ENCODE measurements around the gene SLC52A3. TPM values are rescaled to one million over a fixed set of nuclear protein-coding genes. Genes with fewer than 3 reads are reported as not detected.

Gene SLC52A3
- total RNA-seq, 1 donor from 2014 or later, result 2.3 TPM

DNA sequence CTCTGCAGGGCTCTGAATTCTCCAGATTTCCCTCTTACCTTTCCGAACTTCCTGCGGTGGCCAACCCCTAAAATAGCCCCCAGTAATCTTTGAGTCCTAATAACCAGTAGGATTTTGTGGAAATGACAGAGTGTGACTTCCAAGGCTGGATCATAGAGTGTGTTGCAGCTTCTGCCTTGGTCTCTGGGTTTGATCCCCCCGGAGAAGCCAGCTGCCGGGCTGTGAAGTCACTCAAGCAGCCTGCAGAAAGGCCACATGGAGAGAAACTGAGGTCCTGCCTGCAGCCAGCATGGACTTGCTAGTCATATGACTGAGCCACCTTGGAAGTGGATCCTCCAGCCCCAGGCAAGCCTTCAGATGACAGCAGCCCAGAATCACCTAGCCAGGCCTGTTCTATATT, 46.4 kb downstream of the SLC52A3 start:
- intact Hi-C loops (cut with micrococcal nuclease), result no loop called here
- peaks cover 78% of the 10 kb centered on the region for H3K27me3 ChIP-seq (ENCODE audit: low read depth)
- no peaks in the 10 kb centered on the region for H3K9me3 ChIP-seq (replicated peaks)
- TF ChIP-seq, protein P1, sequence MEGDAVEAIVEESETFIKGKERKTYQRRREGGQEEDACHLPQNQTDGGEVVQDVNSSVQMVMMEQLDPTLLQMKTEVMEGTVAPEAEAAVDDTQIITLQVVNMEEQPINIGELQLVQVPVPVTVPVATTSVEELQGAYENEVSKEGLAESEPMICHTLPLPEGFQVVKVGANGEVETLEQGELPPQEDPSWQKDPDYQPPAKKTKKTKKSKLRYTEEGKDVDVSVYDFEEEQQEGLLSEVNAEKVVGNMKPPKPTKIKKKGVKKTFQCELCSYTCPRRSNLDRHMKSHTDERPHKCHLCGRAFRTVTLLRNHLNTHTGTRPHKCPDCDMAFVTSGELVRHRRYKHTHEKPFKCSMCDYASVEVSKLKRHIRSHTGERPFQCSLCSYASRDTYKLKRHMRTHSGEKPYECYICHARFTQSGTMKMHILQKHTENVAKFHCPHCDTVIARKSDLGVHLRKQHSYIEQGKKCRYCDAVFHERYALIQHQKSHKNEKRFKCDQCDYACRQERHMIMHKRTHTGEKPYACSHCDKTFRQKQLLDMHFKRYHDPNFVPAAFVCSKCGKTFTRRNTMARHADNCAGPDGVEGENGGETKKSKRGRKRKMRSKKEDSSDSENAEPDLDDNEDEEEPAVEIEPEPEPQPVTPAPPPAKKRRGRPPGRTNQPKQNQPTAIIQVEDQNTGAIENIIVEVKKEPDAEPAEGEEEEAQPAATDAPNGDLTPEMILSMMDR (IDR thresholded peaks at IDR 0.05; ENCODE audit: borderline replicate concordance), result no peak
- no peak overlapping the region for H3K4me3 ChIP-seq
- H3K36me3 ChIP-seq, result no peaks in the 10 kb centered on the region
- H3K27ac ChIP-seq (replicated peaks), result no peak overlapping the region
- DNase-seq, result no peak
- no peaks in the 10 kb centered on the region for H3K4me1 ChIP-seq

DNA sequence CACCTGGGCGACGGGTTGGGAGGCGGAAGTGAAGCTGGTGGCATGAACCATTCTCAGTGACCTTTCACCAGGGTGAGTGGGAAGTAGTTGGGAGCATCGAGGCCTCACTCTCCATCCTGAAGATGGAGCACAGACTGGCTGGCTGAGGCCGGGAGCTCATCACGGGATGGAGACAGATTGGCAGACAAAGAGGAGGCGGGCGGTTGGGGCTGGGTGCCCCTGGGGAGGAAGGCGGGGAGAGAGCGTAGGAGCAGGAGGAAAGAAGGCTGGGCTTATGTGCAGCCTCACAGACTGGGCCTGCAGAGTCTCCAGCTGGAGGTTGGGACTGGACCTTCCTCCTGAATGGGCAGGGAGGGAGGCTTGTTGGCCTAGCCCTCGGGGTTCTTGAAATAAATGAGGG, 48.5 kb downstream of the SLC52A3 start:
- peaks cover 57% of the 10 kb centered on the region for H3K27me3 ChIP-seq (ENCODE audit: low read depth)
- TF ChIP-seq, protein P1 (IDR thresholded peaks at IDR 0.05; ENCODE audit: borderline replicate concordance), result no peak
- H3K4me3 ChIP-seq, result no peak overlapping the region
- intact Hi-C loops (cut with micrococcal nuclease), result no loop called here
- no peak for DNase-seq
- H3K4me1 ChIP-seq, result no peaks in the 10 kb centered on the region
- peaks cover under 1% of the 10 kb centered on the region for H3K9me3 ChIP-seq (replicated peaks)
- H3K36me3 ChIP-seq, result no peaks in the 10 kb centered on the region
- H3K27ac ChIP-seq (replicated peaks), result no peak overlapping the region

DNA sequence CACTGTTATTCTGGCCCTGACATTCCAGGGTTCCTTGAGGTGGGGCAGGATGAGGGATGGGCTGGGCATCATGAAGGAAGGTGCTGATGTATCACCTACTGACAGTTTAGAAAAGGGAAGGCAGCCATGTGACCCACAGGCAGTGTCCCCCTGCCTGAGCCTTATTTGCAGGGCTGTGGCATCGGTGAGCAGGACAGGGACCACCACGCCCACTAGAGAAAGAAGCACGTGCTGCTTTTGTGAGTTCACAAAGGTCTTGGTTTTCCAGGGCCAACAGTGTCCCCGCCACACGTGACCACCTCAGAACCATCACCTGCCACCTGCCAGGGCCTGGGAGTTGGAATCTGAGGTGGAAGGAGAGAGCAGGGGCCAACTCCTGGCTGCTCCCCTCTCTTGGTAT, 49.2 kb downstream of the SLC52A3 start:
- Histone ChIP-seq H3K9me3 (replicated peaks) (peaks cover 8% of the 10 kb centered on the region), H3K27me3 (ENCODE audit: low read depth) (peaks cover 49% of the 10 kb centered on the region)
- intact Hi-C loops (cut with micrococcal nuclease), result no loop called here

DNA sequence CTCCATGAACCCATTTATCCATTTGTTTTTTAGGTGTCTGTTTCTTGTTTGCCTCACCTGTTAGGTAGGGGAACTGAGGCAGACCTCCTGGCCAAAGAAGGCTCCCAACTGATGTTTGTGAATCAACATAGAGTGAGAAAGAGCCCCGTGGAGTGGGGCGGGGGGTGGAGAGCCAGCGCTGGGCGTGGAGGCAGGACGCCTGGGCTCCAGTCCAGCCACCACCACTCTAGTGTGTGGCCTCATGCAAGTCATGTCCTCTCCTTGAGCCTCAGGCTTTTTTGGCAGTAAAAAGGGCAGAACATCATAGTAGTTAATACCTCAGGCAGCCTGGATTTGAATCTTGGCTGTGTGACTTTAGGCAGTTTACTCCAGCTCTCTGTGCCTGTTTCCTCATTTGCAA, 50.5 kb downstream of the SLC52A3 start:
- DNase-seq, result no peak
- Histone ChIP-seq H3K36me3 (no peaks in the 10 kb centered on the region), H3K27ac (replicated peaks) (no peak overlapping the region), H3K4me1 (no peaks in the 10 kb centered on the region), H3K9me3 (replicated peaks) (peaks cover 20% of the 10 kb centered on the region), H3K4me3 (no peak overlapping the region), H3K27me3 (ENCODE audit: low read depth) (peaks cover 39% of the 10 kb centered on the region)
- intact Hi-C loops (cut with micrococcal nuclease), result no loop called here
- TF ChIP-seq, protein P1 (IDR thresholded peaks at IDR 0.05; ENCODE audit: borderline replicate concordance), result no peak

More for the DNA sequence above, 49.2 kb downstream of the SLC52A3 start:
- H3K36me3 ChIP-seq, result no peaks in the 10 kb centered on the region
- TF ChIP-seq, protein P1 (IDR thresholded peaks at IDR 0.05; ENCODE audit: borderline replicate concordance), result no peak
- H3K4me3 ChIP-seq, result no peak overlapping the region
- H3K4me1 ChIP-seq, result no peaks in the 10 kb centered on the region
- H3K27ac ChIP-seq (replicated peaks), result no peak overlapping the region
- no peak for DNase-seq

DNA sequence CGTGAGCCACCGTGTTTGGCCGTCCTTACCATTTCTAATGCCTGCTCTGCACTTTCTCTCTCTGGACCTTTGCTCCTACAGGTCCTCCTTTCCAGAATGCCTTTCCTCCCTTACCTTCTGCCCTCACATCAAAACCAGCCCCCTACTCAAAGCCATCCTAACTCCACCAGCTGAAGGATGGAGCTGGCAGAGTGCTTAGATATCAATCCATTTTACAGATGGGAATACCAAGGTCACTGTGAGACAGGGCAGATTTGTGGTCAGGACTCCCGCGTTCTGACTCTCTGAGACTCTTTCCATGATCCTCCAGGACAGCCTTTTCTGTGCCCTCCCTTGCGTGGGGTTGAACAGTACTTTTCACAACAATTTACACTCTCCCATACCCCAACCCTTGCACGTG, 51.0 kb downstream of the SLC52A3 start:
- H3K4me3 ChIP-seq, result no peak overlapping the region
- TF ChIP-seq, protein P1 (IDR thresholded peaks at IDR 0.05; ENCODE audit: borderline replicate concordance), result no peak
- no peaks in the 10 kb centered on the region for H3K36me3 ChIP-seq
- no peaks in the 10 kb centered on the region for H3K4me1 ChIP-seq
- intact Hi-C loops (cut with micrococcal nuclease), result no loop called here
- H3K27ac ChIP-seq (replicated peaks), result no peak overlapping the region
- peaks cover 39% of the 10 kb centered on the region for H3K27me3 ChIP-seq (ENCODE audit: low read depth)
- H3K9me3 ChIP-seq (replicated peaks), result peaks cover 25% of the 10 kb centered on the region
- no peak for DNase-seq

DNA sequence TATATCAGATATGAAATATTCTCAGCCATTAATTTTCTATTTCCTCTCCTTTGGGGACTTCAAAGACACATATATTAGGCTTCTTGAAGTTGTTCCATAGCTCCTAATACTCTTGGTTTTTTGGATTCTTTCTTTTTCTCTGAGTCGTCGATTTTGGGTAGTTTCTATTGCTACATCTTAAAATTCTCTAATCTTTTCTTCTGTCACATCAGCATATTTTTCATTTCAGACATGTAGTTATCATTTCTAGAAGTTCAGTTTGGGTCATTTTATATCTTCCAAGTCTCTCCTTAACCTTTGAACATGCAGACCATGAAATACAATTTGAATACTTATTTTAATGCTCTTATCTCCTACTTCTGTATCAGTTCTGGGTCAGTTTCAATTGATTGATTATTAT, 53.8 kb downstream of the SLC52A3 start:
- Histone ChIP-seq H3K4me1 (peaks cover 4% of the 10 kb centered on the region), H3K27me3 (ENCODE audit: low read depth) (peaks cover 39% of the 10 kb centered on the region), H3K27ac (replicated peaks) (no peak overlapping the region), H3K4me3 (no peak overlapping the region), H3K36me3 (no peaks in the 10 kb centered on the region), H3K9me3 (replicated peaks) (peaks cover 25% of the 10 kb centered on the region)
- DNase-seq, result no peak
- intact Hi-C loops (cut with micrococcal nuclease), result no loop called here
- TF ChIP-seq, protein P1 (IDR thresholded peaks at IDR 0.05; ENCODE audit: borderline replicate concordance), result no peak
